GM13977 (cell line): ENCODE data around the gene FGFRL1.
A peak's percentile ranks its signal among the peaks of the same experiment; 100 is the strongest.

ENCODE experiments used
- DNase-seq: peaks from one replicate; pipeline ENCODE4 v3.0.0; 2012; ENCODE audit warnings: low spot score
- in situ Hi-C: fragments of 300-500 bp; cut with MboI; formaldehyde crosslinking; loops from one replicate; pipeline ENCODE4 v1.12.0; 2022; ENCODE audit warnings: low sequenced_read_pairs, low pct_unique_long_range_greater_than_20kb, mixed read lengths, inconsistent platforms; ENCODE audit not compliant: unreplicated experiment
- TF ChIP-seq, protein P1 (sequence below): IDR thresholded peaks from 2 replicates; pipeline ENCODE4 v1.5.1; 2012; ENCODE audit warnings: mild to moderate bottlenecking, control low read depth; ENCODE audit not compliant: insufficient read depth; ENCODE audit errors: extremely low read depth, missing control alignments

The FGFRL1 gene

DNA sequence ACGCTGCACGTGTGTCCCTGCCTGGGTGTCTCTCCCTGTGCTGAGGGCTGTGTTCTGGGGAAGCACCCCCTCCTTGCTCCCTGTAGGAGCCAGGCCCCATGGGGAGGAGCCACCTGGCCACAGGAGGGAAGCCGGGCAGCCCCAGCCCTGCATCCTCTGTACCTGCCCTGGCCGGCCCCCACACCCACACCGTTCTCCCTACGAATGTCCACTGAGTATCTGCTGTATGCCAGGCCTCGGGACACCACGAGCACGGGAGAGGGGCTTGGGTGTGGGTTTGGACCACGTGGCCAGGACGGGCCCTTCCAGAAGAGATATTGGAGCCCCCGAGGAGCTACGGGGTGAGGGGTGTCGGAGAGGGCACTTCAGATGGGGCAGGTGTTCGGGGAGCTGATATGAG is 6.3 kb downstream of the FGFRL1 start:
- in situ Hi-C loops: no loop called here
- DNase-seq: no peak
- TF ChIP-seq, protein P1, sequence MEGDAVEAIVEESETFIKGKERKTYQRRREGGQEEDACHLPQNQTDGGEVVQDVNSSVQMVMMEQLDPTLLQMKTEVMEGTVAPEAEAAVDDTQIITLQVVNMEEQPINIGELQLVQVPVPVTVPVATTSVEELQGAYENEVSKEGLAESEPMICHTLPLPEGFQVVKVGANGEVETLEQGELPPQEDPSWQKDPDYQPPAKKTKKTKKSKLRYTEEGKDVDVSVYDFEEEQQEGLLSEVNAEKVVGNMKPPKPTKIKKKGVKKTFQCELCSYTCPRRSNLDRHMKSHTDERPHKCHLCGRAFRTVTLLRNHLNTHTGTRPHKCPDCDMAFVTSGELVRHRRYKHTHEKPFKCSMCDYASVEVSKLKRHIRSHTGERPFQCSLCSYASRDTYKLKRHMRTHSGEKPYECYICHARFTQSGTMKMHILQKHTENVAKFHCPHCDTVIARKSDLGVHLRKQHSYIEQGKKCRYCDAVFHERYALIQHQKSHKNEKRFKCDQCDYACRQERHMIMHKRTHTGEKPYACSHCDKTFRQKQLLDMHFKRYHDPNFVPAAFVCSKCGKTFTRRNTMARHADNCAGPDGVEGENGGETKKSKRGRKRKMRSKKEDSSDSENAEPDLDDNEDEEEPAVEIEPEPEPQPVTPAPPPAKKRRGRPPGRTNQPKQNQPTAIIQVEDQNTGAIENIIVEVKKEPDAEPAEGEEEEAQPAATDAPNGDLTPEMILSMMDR: no peak

GRCh38 chr4:1018147-1019020 is 7.0 kb downstream of the FGFRL1 start:
- in situ Hi-C loops: no loop called here
- DNase-seq: no peak
- TF ChIP-seq, protein P1: no peak

GRCh38 chr4:1019320-1019719 is 7.9 kb downstream of the FGFRL1 start:
- DNase-seq: no peak
- in situ Hi-C loops: no loop called here
- TF ChIP-seq, protein P1: no peak

DNA sequence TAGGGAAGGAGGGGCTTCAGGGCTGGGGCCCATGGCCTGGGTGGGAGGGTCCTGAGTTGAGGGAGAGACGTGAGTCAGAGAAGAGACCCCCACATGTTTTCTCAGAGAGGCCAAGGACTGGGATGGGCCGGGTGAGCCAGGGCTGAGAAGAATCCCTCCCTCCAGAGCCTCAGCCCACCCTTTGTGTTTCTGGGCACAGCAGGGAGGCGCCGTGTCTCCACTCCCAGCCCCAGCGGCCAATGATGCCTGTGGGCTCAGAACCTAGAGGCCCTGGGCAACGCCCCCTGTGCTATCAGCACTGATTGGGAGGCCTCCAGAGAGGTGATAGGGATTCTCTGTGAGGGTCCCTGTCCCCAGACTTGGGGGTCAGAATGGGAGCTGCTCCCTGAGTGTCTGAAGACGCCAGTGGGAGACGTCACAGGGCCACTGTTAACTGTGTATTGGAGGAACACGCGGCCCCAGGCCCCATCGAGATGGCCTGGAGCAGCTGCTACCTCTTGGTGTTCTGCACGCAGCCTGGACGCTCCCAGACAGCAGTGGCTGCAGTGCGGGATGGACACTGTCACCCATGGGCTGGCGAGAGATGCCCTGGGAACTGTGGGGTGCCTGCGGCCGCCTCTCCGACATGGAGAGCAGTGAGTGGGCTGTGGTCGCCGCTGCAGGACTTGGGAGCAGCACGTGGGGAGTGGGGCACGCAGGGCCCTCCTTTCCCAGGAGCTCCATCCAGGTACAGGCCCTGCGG is 8.5 kb downstream of the FGFRL1 start:
- TF ChIP-seq, protein P1: no peak
- no peak for DNase-seq

GRCh38 chr4:1021386-1022050 is 10.1 kb downstream of the FGFRL1 start:
- in situ Hi-C loops: no loop called here
- TF ChIP-seq, protein P1: no peak
- peak; percentile 92 for DNase-seq

More for the DNA sequence above, 8.5 kb downstream of the FGFRL1 start:
- in situ Hi-C loops: no loop called here

DNA sequence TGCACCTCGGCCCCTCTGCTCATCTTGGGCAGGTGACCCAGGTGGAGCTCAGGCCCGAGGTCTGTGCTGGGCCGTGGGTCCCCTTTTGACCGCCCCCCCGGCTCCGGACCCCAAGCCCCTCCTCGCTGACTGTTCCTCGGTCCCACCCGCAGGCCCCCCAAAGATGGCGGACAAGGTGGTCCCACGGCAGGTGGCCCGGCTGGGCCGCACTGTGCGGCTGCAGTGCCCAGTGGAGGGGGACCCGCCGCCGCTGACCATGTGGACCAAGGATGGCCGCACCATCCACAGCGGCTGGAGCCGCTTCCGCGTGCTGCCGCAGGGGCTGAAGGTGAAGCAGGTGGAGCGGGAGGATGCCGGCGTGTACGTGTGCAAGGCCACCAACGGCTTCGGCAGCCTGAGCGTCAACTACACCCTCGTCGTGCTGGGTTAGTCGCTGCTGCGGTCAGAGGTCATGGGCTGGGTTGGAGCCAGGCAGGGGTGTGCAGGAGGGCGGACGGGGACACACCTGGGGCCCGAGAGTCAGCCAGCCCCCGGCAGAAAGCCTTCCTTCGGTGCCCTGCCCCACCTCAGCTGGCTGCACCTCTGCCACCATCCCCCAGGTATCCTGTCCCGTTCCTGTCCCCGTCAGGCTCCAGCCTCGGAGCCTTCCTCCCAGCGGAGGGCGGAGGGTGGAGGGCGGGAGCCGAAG is 10.8 kb downstream of the FGFRL1 start:
- TF ChIP-seq, protein P1: no peak
- DNase-seq: no peak
- in situ Hi-C loops: no loop called here
